HG03095 (cell line): ENCODE data around the gene CBARP.
"Not testable (repeated sequence)": the region's sequence is repeated elsewhere in the genome, so short reads cannot be mapped to it uniquely, and the experiment has no call there.

Source experiments
- ATAC-seq: cut with Tn5 transposase; IDR thresholded peaks from one replicate; pipeline ENCODE4 v1.9.1; 2021; ENCODE audit warnings: moderate library complexity; ENCODE audit not compliant: unreplicated experiment

Gene CBARP

GRCh38 chr19:1252821-1253513 lies 15.2 kb upstream of the CBARP start:
- no peak for ATAC-seq

DNA sequence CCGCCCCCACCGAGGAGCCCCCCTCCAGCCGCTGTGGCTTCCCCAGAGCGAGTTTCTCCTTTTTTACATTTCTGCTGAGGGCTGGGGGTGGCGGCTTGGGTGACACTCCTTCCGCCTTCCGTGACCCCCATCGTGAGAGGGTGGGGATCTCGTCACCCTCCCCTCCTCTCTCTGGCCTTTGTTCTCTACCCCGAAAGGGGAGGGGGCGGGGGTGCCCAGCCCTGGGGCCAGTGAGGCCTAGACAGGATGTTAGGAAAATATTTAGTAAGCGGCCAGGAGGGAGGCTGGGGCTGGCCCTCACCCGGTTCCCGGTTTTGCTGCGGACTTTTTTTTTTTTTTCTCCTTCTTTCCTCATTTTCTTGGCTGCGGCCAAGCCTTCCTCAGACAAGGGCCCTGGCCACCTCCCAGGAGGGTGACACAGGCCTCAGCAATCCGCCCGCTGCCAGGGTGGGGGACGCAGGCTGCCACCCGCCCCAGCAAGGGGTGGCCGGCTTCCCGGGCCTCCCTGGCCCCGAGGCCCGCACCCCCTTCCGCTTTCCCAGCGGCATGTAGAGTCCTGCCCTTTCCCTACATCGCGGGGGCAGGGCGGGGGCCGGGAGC lies 14.5 kb upstream of the CBARP start:
- ATAC-seq: no peak

GRCh38 chr19:1251330-1252220 lies 13.8 kb upstream of the CBARP start:
- no peak for ATAC-seq

- ATAC-seq: no peak
Observed at GRCh38 chr19:1250437-1251260, 12.8 kb upstream of the CBARP start.

- ATAC-seq: no peak
Observed at GRCh38 chr19:1249990-1250436, 12.2 kb upstream of the CBARP start.

GRCh38 chr19:1249298-1249989 lies 11.6 kb upstream of the CBARP start:
- ATAC-seq: peak; percentile 36

DNA sequence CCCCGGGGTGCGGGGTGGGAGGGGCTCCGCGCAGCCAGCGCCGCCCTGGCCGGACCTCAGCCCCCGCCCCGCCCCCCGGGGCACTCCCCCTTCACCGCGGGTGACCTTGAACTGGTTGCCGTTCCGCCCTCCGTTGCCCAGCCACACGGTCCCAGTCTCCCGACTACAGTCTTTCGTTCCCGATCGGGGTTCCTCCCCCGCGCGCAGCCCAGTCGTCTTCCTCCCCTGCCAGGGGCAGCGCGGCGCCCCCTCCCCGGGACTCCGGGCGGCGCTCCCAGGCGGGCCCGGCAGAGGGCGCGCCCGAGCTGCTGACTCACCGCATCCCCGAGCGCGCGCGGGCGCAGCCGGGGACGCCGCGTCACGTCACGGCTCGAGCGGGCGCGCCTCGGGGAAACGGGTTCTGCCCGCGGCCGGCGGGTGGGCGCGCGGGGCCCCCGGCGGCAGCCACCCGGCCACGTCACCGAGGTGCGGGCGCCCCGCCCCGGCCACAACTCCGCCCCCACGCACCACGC lies 11.0 kb upstream of the CBARP start:
- peak; percentile 22 for ATAC-seq

DNA sequence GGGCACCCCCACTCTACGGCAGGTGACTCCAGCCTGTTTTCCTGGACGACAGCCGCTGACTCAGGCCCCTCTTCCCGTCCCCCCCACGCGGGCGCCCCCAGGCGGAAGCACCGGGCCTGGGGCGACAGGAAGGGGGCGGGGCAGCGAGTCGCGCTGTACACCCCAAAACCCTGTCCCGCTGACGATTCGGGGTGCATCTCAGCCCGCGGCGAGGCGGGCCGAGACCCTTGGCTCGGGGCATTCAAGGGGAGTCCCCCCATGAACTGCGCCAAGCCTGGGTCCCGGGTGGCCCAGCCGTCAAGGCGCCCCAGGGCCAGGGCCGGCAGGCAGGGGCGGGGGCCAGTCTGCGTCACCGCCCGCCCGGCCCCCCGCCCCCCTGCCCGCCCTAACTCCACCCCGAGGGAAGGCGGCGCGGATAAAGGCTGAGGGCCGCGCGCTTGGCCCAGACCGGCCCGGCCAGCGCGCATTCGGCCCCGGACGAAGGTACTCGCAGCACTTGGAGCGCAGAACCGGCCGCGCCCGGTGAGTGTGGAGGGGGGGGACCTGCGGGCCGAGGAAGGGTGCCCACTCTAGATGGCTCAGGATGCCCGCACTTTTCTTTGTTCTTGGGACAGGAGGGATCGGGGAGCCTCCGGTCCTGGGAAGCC lies 10.5 kb upstream of the CBARP start, which contains the start of gene MIDN:
Gene MIDN, plus strand, starts transcription at position 445 of the 647 bp plus-strand sequence. CDS start 1,714 bp downstream, outside the sequence.
- ATAC-seq: peak; percentile 13

GRCh38 chr19:1247748-1248138 lies 9.9 kb upstream of the CBARP start:
- ATAC-seq: no peak

- ATAC-seq: not testable (repeated sequence)
Observed at GRCh38 chr19:1246265-1247087, 8.7 kb upstream of the CBARP start.

DNA sequence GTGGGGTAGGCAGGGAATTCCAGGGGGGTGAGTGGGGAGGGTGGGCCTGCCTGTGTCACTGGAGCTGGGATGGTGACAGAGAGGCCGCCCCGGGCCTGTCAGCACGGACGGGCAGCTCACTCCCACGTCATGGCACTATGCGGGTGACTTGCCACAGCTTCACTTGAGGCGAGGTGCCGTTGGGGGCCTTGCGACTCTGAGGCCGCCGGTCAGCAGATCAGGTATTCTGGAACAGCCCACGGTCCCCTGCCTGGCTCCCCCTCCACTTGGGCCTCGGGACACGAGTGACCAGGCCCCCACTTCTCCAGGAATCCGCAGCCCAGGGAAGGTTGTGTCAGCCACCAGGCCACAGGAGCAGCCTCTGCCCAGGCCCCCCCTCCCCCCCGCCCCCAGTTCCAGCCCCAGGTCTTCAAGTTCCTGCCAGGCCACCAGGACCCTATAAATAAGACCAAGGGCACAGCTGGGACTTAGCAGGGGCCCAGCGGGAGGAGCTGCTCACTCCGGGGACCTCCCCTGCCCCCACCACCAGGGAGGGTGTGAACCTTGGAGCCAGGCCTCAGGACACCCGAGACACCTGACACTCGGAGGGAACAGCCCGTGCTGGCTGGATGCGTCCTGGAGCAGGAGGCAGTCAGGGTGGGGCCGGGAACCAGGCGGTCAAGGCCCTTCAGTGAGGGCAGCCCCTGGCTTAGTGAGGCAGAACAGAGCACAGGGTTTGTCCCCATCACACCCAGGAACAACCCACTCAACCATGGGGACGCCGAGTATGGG lies 7.9 kb upstream of the CBARP start:
- no peak for ATAC-seq

GRCh38 chr19:1244693-1245451 lies 7.1 kb upstream of the CBARP start:
- no peak for ATAC-seq

GRCh38 chr19:1243768-1244692 lies 6.2 kb upstream of the CBARP start:
- ATAC-seq: no peak

- peak; percentile 37 for ATAC-seq
Observed at GRCh38 chr19:1241417-1242095, 3.8 kb upstream of the CBARP start, which contains the start of gene ATP5F1D. Gene ATP5F1D (plus strand): TSS chr19:1241751. CDS start chr19:1241851, 100 bp downstream.

DNA sequence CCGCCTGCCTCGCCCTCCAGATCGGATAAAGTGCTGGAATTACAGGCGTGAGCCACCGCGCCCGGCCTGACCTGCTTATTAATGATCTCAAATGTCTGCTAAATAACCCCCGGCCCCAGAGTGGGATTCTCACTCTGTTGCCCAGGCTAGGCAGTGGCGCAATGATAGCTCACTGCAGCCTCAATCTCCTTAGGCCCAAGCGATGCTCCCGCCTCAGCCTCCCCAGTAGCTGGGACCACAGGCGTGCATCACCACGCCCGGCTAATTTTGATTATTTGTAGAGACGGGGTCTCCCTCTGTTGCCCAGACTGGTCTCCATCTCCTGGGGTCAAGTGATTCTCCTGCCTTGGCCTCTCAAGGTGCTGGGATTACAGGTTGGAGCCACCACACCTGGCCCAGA lies 3.1 kb upstream of the CBARP start:
- ATAC-seq: no peak
